NCI-H526 (cell line): ENCODE measurements around the gene GPR17.

Experiments used
- DNase-seq, 2 experiments: peaks; one replicate each; lab custom pipeline; 2025; lab: John Stamatoyannopoulos, UW

The GPR17 gene

DNA sequence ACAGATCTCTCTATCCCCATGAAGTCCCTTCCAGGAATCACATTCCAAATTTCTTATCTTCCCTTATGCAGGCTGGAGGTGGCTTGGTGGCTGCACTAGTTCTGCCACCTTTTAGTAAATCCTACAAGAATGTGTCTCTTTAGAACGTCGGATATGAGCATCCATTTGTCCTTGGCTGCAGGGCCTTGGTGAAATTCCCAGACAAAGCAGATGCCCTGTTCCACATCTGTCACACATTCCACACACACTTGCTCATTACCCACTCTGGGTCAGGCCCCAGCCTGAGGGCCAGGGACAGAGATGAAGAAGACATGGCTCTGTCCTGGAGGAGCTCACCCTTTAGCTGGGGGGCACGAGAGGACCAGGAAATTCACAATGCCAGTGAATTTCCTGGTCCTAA, 31.2 kb upstream of the GPR17 start:
- DNase-seq, result no peak

DNA sequence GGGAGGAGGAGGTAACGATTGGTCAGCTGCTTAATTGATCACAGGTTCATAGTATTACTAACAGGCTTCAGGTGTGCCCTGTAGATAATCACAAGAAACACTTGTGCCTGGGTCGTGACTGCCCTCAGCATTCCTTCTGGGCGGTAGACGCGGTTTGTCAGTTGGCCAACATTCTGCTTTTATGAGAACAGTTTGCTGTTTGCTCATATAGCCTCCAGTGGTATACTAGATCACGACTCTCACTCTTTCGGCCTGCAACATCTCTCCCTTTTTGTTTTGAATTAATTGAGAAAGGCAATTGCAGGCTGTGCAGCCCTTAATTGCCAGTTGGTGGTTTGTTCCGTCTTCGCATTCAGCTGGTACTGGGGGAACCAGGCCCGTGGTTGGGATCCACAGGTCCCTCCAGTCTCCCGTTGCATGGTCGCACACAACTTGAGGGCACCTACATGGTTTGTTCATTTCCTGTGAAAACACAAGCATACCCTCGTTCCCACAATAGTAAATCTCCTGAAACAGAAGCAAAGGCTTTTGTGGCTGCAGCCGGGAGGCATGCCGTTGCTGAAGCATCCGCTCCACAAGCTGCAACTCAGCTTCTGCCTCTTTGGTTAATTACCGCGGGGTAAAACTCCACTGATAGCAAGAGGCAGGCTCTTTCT, 30.3 kb upstream of the GPR17 start:
- no peak for DNase-seq

DNA sequence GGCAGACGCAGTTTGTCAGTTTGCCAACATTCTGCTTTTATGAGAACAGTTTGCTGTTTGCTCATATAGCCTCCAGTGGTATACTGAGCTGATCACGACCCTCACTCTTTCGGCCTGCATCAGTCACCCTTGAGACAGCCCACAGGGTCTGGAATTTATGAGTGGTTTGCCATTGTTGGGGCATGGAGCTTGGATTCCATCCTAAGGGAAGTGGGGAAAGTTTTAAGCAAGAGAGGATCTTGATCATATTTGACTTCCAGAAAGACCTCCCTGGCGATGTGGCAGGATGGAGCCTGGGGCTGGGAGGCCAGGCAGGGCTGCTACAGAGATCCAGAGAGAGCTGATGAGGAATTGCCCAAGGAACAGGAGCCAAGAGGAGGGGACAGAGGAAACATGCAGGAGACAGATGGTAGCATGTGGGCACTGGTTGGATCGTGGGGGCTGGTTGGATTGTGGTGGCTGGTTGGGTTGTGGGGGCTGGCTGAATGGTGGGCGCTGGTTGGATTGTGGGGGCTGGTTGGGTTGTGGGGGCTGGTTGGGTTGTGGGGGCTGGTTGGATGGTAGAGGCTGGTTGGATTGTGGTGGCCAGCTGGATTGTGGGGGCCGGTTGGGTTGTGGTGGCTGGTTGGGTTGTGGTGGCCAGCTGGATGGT, 27.3 kb upstream of the GPR17 start:
- DNase-seq, result no peak

DNA sequence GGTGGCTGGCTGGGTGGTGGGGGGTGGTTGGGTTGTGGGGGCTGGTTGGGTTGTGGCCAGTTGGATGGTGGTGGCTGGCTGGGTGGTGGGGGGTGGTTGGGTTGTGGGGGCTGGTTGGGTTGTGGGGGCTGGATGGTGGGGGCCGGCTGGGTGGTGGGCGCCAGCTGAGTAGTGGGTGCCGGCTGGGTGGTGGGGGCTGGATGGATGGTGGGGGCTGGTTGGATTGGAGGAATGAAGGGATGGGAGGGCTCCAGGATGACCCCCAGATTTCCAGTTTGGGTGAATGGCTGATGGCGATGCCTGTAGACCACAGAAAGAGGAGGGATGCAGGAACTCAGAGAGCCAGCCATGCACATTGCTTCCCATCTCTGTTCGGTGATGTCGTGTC, 26.8 kb upstream of the GPR17 start:
- no peak for DNase-seq

DNA sequence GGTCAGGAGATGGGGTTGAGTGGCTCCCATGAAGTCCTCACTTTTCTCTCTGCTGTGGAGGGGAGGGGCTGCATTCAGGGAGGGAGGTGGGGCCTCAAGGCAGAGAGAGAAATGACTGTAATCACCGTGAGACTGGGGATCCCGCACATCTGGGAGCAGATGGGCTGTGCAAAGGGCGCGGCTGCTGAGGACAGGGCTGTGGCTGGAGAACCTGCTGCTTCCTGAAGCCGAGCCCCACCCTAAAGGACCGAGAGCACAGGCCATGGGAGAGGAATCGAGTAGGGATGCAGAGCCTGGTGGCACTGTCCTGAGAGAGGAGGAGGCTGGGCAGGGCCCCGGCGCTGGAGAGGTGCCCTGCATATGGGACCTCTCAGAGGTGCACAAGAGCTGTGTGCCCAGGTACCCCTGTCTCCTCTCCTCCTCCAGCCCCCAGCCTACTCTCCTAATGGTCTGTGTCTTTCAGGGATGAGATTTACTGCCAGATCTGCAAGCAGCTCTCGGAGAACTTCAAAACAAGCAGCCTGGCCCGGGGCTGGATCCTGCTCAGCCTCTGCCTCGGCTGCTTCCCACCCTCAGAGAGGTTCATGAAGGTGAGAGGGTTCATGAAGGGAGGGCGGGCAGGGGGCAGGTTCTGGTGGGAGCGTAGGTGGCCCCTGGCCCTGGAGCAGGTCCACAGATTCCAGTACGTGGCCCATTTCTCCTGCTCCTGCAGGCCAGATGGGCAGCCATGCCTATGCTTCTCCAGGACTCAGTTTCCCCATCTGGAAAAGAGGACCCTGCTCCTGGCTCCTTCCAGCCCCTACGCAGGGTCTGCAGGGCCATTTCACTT, 25.9 kb upstream of the GPR17 start:
- DNase-seq, result no peak

DNA sequence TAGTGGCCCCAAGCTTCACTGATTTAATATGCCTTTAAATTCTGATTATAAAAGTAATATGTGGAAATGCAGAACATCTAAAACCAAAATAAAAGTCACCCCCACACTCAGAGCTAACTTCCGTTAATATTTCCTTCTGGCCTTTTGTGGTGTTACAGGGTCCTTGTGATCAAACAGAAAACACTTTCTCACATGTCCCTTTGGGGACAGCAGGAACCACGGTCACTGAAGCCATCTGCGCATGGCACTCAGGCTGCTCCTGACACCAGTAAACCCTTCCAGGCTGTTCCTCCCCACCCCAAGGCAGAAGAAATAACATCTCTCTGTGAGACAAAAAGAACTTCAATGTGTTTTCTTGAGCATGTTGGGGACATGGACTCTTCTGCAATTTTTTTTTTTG, 25.1 kb upstream of the GPR17 start:
- no peak for DNase-seq

DNA sequence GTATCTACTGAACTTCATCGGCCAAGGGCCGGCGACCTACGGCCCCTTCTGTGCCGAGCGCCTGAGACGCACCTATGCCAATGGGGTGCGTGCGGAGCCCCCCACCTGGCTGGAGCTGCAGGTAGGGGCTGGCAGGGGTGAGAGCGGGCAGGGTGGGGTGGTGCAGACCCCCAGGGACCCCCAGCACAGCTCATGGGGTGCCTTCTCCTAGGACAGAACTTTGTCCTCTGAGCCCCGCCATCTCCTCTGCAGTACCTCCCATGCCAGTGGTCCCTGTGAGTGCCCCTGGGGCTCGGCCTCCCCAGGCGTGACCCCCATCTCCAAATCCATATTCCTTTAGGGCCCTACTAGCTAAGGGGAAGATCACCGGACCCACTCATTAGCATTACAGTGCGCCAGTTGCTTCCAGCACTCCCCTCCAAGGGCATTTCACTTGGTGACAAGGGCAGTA, 23.9 kb upstream of the GPR17 start:
- no peak for DNase-seq

DNA sequence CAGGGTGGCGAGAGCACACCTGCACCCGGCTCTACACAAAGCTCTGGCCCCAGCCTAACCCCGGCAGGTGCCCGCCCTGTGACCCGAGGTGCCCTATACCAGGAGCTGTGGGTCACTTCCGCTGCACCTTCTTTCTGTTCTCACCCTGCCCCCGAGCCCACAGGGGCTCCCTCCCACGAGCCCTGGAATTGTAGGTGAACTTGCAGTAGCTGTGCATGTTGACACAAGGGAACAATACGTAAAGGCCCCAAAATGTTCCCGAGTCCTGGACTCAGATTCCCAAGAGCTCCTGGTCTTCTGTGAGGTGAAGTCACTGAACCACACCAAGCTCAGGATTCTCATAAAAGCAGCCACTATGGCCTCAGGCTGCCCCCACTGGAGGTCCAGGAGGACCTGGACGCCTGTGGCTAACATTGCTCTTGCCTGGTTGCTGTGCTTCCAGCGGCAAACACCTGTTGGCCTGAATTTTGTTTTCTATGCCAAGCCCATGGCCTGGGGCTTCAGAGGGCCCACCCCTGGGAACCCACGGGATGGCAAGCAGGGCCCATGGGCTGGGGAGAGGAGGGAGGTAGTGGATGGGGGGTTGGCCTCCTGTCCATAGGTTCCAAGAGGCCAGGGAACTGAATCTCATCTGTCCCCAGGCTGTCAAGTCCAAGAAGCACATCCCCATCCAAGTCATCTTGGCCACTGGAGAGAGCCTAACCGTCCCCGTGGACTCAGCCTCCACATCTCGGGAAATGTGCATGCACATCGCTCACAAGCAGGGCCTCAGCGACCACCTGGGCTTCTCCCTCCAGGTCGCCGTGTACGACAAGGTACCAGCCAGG, 23.2 kb upstream of the GPR17 start:
- DNase-seq, result no peak

DNA sequence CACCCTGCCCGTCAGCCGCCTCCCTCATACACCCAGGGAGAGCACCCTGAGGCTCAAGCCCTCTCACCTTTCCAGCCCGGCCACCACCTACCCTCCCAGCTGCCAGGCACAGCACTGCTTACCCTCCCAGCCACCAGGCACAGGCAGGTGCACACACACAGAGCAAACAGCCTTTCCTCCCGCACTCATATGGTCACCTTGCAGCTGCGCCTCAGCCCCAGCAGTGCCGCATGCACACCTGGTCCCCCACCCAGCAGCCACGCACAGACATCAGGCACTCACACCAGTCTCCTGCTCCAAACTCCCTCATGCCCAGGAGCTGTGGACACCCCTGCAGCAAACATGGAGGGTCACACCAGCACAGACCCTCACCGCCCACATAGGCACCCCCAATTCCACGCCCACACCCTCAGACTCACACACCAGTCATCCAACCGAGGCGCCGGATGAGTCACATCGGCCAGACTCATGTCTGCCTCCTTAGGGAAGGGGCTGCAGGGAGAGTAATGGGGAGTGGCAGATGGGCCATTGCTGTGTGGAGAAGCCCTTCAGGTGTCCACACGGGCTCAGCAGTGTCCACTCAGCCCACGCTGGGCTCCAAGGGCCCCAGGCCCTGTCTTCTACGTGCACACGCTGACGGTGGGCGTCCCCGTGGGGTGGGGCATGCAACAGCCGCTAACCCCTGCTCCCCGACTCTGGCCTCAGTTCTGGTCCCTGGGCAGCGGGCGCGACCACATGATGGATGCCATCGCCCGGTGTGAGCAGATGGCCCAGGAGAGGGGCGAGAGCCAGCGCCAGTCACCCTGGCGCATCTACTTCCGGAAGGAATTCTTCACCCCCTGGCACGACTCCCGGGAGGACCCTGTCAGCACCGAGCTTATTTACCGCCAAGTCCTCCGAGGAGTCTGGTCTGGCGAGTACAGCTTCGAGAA, 22.3 kb upstream of the GPR17 start:
- DNase-seq, result no peak

DNA sequence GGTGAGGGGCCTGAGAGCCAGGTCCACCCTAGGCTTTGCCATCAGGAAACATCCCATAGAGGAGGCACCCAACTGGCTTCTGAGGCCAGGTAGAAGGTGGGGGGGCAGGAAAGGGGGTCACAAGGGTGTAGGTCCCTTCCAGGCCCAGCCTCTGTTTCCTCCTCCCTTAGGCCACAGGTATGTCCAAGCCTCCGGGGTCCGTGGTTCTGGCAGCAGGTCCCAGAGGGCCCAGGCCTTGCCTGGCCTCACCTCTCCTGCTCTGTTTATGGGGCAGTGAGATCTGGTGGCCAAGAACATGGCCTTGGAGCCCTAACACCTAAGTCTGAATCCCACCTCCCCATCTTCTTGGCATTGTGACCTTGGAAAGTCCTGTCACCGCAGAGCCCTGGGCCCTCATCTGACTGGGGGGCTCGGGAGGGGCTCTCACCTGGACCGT, 21.6 kb upstream of the GPR17 start:
- no peak for DNase-seq

DNA sequence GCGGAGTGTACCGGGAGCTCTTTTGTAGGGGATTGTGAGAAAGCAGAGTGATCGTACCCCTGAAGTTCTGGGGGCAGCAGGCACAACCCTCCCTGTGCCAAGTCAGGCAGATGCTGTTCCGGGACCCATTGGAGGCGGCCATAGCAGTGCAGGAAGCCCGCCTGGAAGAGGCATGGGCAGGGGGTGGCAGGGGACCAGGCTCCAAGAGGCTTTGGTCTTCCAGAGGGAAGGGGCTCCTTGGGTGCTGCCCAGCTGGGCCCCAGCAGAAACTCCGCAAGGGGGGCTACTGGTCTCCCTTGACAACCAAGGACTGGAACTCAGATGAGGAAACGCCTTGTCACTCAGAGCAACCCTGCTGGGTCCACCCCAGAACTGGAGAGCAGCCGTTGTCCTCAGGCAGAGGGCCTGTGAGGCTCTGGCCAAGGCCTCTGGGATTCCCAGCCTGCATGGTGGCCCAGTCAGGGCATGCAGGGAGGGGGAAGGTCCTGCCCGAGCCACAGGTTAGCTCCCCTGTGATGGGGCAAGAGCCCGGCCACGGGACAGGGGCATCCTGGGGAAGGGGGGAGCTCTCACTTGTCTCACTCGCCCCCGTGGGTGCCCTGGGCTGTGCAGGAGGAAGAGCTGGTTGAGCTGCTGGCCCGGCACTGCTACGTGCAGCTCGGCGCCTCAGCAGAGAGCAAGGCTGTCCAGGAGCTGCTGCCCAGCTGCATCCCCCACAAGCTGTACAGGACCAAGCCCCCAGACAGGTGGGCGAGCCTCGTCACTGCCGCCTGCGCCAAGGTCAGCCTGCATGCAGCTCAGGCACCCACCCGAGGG, 21.0 kb upstream of the GPR17 start:
- no peak for DNase-seq

DNA sequence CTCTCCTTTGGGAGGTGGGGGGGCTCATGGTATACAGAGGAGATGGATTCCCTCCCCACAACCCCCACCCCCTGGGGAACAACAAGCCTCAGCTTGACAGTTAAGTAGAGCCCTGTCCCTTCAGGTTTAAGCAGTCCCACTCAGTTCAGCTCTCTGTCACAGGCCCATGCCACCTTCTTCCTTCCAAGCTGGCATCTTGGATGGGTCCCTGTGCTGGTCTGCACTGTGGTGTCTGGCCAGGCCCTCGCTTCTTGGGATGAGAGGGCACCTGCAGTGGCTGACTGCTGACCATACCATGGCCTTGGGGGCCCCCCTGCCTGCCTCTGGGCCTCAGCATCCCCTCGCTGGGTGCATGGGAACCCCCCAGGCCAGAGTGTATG, 20.4 kb upstream of the GPR17 start:
- DNase-seq, result no peak

DNA sequence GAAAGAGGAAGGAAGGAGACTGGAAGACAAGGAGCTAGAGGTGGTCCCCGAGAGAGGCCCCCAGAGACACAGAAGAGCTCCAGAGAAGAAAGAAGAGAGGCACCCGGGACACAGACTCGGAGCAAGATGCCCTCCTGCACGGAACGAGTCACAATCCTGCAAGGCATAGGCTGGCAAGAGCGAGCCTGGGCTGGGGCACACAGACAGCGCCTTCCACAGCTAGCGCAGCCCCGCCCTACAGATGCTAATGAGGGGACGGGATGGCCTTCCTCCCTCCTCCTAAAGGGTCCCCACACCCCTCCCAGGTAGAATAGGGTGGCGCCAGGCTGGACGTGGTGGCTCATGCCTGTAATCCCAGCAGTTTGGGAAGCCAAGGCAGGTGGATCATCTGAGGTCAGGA, 19.8 kb upstream of the GPR17 start:
- peak in 1 of 2 experiments; percentile 20 for DNase-seq

DNA sequence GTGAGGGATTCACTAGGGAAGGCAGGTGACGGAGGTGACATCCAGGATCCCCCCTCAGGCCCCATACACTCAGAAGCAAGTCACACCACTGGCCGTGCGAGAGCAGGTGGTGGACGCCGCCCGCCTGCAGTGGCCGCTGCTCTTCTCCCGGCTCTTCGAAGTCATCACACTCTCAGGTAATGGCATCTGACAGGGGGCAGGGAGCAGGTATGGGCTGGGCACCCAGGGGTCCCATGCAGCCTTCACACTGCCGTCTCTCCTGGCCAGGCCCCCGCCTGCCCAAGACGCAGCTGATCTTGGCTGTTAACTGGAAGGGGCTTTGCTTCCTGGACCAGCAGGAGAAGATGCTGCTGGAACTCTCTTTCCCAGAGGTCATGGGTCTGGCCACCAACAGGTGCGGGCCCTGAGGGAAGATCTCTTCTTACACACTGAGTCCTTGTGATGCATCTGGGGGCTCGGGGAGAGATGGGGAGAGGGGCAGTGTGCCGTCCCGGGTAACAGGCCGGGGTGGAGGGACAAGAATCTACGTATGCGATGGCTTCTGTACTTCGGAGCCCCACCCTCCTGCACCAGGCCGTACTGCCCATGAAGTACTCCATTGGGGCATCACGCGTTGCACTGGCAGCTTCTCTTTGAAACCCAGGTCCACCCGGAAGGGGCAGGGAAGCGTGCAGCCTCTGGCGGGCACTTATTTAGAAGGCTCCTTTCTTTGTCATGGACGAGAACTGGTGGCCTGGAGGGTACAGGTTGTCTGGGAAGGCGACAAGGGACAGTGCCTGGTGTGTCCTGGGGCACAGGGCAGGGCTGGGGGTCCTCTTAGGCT, 18.8 kb upstream of the GPR17 start:
- DNase-seq, result no peak

DNA sequence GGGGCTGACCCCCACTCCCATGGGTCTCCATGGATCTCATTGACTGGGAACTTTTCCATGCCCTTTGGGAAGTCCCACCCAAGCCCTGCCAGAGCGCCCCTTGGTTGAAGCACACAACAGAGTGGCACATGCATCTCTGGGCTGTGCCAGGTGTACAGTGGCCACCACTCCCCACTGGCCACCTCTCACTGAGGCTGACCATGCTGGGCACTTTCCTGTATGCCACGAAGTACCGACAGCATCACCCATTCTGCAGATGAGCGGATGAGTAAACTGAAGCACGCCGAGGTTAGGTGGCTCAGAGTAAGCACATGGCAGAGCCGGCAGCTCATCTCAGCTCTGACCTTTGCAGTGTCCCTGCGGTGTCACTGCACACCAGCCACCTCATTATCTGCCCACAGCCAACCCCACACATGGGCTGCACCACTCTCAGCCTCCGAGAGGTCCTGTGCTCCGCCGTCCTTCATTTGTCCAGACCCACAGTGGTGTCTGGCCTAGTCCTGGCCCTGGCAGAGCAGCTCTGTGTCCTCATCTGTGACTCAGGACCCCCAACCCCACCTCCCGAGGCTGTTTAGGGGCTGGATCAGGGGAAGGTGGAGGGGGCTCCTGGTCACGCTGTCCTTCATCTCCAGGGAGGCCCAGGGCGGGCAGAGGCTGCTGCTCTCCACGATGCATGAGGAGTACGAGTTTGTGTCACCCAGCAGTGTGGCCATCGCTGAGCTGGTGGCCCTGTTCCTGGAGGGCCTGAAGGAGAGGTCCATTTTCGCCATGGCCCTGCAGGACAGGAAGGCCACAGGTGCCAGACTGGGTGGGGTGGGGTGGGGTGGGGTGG, 18.0 kb upstream of the GPR17 start:
- no peak for DNase-seq

DNA sequence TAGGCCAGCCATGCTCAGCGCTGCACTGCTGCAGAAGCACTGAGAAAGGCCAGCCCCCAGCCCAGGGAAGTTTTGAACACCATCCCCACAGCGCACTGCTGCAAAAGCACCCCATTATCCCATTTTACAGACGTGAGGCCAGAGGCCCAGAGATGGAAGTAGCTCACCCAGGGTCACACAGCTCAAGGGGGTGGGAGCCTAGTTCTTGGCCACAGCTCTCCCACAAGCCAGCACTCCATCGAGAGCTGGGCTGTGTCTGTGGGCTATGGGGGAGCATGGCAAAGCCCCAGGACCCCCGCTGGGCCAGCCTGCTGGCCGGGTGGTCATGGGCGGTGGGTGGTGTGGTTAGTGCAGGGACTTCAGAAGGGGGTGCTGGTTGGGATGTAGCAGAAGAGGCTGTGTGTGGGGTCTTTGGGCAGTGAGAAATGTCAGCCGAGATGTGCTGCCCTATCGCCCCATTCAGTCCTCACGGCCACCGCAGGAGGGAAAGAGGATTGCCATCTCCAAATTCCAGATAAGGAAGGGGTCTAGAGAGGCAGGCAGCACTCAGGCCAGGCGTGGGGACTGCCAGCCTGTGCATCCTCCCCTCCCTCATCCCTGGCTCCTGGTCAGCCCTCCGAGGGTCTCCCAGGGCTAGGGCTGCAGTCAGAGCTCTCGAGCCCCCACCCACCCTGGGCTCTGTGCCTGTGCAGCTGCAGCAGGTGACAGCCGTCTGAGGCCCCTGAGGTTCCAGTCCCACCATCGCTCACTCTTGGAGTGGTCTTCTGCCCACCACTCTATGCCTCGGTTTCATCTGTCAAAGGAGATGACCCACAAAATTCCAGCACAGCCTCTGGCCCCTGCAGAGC, 17.0 kb upstream of the GPR17 start:
- no peak for DNase-seq

DNA sequence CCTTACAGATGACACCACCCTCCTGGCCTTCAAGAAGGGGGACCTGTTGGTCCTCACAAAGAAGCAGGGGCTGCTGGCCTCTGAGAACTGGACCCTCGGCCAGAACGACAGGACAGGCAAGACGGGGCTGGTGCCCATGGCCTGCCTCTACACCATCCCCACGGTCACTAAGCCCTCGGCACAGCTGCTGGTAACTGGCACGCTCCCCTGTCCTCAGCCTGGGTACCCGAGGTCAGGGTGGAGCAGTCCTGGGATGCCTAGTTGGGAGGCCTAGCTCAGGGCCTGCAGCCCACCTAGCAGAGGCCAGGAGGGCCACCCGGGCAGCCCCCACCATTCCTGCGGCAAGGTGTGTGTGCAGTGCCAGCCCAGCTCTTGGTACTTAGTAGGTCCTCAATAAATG, 16.3 kb upstream of the GPR17 start:
- no peak for DNase-seq
